ENCODE measurements around the gene ANP32E. TPM values are rescaled to one million over a fixed set of nuclear protein-coding genes. Genes with fewer than 3 reads are reported as not detected.
"Not testable (repeated sequence)": the region's sequence is repeated elsewhere in the genome, so short reads cannot be mapped to it uniquely, and the experiment has no call there.

ANP32E gene
- total and polyA plus RNA-seq, 8 donors, result 4.8 to 15.3 (median 8.7) TPM

DNA sequence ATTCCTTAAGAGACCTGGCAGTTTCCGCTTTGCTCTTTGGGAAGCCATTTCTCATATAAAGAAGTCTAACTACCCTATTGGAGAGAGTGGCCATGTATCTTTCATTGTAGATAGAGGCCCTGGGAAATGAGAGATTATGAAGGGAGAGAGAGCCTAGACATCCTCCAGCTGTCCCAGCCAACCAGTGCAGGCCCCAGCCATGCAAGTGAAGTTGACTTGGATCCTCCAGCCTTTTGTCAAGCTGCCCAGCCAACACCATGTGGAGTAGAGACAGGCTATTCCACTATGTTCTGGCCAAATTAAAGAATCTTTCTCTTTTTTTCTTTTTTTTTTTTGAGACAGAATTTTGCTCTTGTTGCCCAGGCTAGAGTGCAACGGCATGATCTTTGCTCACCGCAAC lies 7.1 kb upstream of the ANP32E start:
- H3K36me3 ChIP-seq, result no peaks in the 10 kb centered on the region
- H3K4me1 ChIP-seq, result no peaks in the 10 kb centered on the region
- no peak for TF ChIP-seq CTCF (IDR thresholded peaks at IDR 0.05)
- no peak overlapping the region for H3K4me3 ChIP-seq
- WGBS, 2 donors, result 88 to 95% methylated on average over 3 of the region's 3 CpGs
- no peak overlapping the region for H3K27ac ChIP-seq
- DNase-seq (no peak), FAIRE-seq (no peak), ATAC-seq (no peak)
- intact Hi-C loops (cut with DNase I), result no loop called here
- no peaks in the 10 kb centered on the region for H3K27me3 ChIP-seq
- H3K9me3 ChIP-seq, result no peaks in the 10 kb centered on the region

DNA sequence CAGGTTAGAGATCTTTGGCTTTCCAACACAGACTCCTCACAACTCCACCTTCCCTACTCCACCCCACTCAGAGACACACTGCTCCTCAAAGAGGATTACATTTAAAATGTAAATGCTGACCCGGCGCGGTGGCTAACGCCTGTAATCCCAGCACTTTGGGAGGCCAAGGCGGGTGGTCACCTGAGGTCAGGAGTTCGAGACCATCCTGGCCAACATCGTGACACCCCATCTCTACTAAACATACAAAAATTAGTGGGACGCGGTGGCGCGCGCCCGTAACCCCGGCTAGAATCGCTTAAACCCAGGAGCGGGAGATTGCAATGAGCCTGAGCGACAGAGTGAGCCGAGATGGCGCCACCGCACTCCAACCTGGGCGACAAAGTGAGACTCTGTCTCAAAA lies 1.8 kb upstream of the ANP32E start:
- no peak for ATAC-seq
- 89 to 91% methylated on average over 21 of the region's 21 CpGs for WGBS, 2 donors

DNA sequence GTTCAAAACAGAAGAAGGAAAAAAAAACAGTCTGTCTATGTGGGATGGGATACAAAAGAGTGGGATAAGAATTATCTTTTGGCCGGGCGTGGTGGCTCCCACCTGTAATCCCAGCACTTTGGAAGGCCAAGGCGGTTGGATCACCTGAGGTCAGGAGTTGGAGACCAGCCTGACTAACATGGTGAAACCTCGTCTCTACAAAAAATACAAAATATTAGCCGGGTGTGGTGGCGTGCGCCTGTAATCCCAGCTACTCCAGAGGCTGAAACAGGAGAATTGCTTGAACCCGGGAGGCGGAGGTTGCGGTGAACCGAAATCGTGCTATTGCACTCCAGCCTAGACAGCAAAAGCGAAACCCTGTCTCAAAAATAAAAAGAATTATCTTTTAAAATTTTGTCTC lies 1.3 kb upstream of the ANP32E start:
- FAIRE-seq; H3K9me3 ChIP-seq; intact Hi-C loops (cut with DNase I); H3K27me3 ChIP-seq; H3K4me1 ChIP-seq; DNase-seq; ATAC-seq; H3K4me3 ChIP-seq; H3K36me3 ChIP-seq; H3K27ac ChIP-seq: not testable (repeated sequence)
- 89 to 93% methylated on average over 13 of the region's 13 CpGs for WGBS, 2 donors

More for the DNA sequence above, 1.8 kb upstream of the ANP32E start:
- TF ChIP-seq CTCF (IDR thresholded peaks at IDR 0.05), result no peak
- H3K9me3 ChIP-seq, result no peaks in the 10 kb centered on the region
- H3K27ac ChIP-seq, result no peak overlapping the region
- FAIRE-seq, result no peak
- H3K4me3 ChIP-seq, result no peak overlapping the region
- no peak for DNase-seq
- H3K36me3 ChIP-seq, result no peaks in the 10 kb centered on the region
- intact Hi-C loops (cut with DNase I), result no loop called here
- H3K4me1 ChIP-seq, result peaks cover 0 to 4% (median 3%) of the 10 kb centered on the region in 3 donors
- no peaks in the 10 kb centered on the region for H3K27me3 ChIP-seq

- H3K4me1 ChIP-seq, result peaks cover 0 to 4% (median 3%) of the 10 kb centered on the region in 3 donors
- H3K27ac ChIP-seq, result no peak overlapping the region
- DNase-seq (no peak), FAIRE-seq (no peak), ATAC-seq (no peak)
- H3K27me3 ChIP-seq, result no peaks in the 10 kb centered on the region
- H3K36me3 ChIP-seq, result no peaks in the 10 kb centered on the region
- no peak for TF ChIP-seq CTCF (IDR thresholded peaks at IDR 0.05)
- intact Hi-C loops (cut with DNase I), result no loop called here
- H3K4me3 ChIP-seq, result peak overlapping the region; percentile 4 to 70 (median 36)
- no peaks in the 10 kb centered on the region for H3K9me3 ChIP-seq
- WGBS, 2 donors, result 22 to 26% methylated on average over 10 of the region's 10 CpGs
Measured at GRCh38 chr1:150236614-150237100, 745 bp upstream of the ANP32E start.

- FAIRE-seq, result no peak
- Histone ChIP-seq H3K9me3 (no peaks in the 10 kb centered on the region), H3K4me1 (peaks cover 0 to 4% (median 3%) of the 10 kb centered on the region in 3 donors), H3K36me3 (no peaks in the 10 kb centered on the region), H3K4me3 (peak overlapping the region; percentile 26 to 70 (median 54)), H3K27me3 (no peaks in the 10 kb centered on the region), H3K27ac (peak overlapping the region; percentile 71 to 92 (median 84))
- no peak for TF ChIP-seq CTCF (IDR thresholded peaks at IDR 0.05)
- peak in 2 of 6 donors; percentile 22 to 41 for DNase-seq
- peak; percentile 7 to 10 (median 9) for ATAC-seq
- 1% methylated on average over 22 to 27 of the region's 27 CpGs for WGBS, 2 donors
- intact Hi-C loops (cut with DNase I), result no loop called here
Measured at GRCh38 chr1:150235294-150235851, 539 bp downstream of the ANP32E start.

All from pancreas (tissue), 10 donors.